LNCAP (cell line): Measurements from ENCODE around the gene PRKD3.

Experiments used
- TF ChIP-seq, protein P1 (sequence below): fragments of 450-650 bp; IDR thresholded peaks from 2 replicates; pipeline ENCODE4 v1.5.1; 2017; ENCODE audit warnings: mild to moderate bottlenecking

Gene PRKD3

DNA sequence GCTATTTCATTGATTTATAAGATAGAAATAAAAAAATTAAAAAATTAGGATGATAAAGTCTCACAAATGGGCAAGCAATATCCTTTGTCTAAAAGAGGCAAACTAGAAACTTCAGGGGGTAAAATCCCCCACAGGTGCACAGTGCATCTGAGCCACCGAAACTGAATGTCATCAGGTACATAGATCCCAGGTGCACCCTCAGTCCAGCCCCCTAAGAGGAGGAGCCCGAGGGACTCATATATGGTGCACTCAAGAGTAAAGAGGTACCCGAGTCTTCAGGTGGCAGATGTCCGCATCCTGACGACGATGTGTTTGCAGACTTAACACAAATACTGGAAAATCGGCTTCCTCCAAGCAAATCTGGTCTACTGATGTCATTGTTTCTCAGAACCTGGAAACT is 31.1 kb upstream of the PRKD3 start:
- TF ChIP-seq, protein P1, sequence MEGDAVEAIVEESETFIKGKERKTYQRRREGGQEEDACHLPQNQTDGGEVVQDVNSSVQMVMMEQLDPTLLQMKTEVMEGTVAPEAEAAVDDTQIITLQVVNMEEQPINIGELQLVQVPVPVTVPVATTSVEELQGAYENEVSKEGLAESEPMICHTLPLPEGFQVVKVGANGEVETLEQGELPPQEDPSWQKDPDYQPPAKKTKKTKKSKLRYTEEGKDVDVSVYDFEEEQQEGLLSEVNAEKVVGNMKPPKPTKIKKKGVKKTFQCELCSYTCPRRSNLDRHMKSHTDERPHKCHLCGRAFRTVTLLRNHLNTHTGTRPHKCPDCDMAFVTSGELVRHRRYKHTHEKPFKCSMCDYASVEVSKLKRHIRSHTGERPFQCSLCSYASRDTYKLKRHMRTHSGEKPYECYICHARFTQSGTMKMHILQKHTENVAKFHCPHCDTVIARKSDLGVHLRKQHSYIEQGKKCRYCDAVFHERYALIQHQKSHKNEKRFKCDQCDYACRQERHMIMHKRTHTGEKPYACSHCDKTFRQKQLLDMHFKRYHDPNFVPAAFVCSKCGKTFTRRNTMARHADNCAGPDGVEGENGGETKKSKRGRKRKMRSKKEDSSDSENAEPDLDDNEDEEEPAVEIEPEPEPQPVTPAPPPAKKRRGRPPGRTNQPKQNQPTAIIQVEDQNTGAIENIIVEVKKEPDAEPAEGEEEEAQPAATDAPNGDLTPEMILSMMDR, result no peak

DNA sequence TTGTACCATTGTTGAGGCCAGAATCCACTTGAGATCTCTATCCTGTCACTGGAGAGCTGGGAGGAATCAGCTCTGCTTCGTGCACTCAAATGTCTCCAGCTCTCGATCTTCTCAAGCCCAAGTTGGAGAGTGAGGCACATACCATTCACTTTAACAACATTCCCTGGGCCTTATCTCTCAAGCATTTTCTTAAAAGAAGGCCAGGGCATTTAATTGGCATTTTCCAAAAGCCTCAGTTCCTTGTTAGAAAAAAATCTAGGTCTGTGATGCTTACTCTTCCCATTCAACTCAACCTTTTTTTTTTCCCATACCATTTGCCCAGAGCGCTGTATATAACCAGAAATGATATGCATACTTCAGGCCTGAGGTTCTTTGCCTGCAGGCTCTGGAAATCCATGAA is 29.9 kb upstream of the PRKD3 start:
- TF ChIP-seq, protein P1, result no peak

DNA sequence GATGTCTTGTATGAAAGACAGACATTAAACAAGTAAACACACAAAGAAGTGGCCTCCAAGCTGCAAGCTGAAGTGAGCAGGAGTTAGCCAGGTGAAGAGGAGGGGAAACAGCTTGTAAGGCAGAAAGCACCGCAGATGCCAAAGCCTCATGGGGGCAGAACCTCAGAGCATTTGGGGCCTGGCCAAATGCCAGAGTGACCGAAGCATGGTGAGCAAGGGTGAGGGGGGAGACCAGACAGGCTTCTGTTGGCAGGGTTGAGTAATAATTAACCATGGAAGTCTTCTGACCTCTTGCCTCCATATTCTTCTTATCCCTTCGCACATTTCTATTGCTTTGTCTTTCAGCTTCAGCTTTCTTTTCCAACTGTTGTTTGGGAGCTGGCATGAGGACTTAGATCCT is 25.4 kb upstream of the PRKD3 start:
- TF ChIP-seq, protein P1, result no peak

DNA sequence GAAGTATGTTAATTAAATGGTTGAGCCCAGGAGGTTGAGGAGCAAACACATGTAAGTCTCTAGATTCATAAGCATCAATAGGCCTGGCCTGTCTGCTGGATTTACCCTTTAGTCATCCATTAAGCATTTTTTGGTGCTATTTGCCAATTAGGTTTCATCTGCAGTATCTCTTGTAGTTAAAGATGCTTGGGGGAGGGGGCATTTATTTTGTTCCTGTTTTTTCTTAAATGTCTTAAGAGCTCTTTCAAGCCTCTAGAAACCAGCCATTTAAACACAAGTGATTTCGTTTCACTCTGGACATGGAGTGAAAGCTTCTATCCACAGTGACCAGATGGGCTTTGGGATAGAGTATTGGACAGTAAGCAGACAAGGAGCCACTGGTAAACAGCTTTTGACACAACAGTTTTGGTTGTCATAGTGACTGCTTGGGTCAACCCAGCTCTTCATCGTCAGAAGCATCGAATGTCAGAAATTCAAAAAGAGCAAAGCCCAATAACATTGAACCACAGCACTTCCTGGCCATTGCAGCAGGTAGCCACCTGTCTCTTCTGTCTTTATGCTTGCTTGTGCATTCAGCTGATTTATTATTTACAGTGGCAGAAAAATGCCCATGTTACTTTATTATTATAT is 24.7 kb upstream of the PRKD3 start:
- TF ChIP-seq, protein P1, result no peak

DNA sequence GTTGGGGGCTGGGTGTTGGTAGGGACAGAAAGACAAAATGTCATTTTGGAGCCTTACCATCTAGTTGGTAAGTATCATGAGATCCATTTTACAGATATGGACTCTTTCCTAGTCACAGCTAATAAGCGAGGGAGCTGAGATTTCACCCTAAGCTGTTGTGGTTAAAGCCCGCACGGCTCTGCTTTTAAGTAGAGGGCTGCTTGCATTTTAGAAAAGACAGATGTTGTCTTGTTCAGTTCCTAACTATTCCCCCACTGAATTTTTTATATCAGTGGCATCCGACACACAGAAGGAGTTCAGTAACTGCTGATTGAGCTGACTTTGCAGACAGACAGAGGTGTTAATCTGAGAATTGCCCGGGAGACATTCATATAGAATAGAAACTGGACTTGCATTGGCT is 23.5 kb upstream of the PRKD3 start:
- TF ChIP-seq, protein P1, result no peak

DNA sequence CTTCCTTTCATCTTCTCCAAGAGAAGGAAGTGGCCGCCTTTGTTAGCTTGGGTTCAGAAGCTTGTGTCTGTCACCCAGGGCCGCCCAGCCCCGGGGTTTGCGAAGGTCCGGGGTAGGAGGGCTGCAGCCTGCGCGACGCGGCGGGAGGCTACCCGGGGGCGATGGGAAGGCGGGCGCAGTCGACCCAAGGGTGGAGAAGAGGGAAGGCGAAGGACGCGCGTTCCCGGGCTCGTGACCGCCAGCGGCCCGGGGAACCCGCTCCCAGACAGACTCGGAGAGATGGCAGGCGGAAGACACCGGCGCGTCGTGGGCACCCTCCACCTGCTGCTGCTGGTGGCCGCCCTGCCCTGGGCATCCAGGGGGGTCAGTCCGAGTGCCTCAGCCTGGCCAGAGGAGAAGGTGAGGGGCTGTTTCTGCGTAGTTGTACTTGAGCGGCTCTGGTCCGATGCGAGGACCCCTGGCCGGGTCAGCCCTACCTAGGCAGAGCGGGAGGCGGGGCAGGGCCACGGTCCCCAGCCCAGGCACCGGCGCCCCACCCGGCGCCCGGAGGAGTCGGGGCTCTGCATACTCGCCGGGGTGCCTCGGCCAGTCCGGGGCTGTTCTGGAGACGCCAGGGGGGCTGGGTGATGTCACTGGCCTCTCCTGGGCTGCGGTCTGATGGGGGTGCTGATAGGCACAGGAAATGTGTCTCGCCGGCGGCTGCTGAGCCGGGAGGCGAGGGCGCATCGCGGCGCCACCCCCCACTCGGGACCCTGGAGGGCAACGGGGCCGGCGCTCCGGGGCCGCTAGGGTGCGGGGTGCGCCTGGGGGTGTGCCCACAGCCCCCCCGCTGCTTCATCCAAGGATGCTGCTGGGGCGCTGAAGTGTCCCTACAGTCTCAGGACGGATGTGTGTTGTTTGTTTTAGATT is 20.1 kb upstream of the PRKD3 start, which contains the start of gene QPCT:
Gene QPCT, plus strand, starts transcription at position 178 of the 909 bp plus-strand sequence. Its CDS starts 102 bp downstream, at position 280.
- TF ChIP-seq, protein P1, result no peak

DNA sequence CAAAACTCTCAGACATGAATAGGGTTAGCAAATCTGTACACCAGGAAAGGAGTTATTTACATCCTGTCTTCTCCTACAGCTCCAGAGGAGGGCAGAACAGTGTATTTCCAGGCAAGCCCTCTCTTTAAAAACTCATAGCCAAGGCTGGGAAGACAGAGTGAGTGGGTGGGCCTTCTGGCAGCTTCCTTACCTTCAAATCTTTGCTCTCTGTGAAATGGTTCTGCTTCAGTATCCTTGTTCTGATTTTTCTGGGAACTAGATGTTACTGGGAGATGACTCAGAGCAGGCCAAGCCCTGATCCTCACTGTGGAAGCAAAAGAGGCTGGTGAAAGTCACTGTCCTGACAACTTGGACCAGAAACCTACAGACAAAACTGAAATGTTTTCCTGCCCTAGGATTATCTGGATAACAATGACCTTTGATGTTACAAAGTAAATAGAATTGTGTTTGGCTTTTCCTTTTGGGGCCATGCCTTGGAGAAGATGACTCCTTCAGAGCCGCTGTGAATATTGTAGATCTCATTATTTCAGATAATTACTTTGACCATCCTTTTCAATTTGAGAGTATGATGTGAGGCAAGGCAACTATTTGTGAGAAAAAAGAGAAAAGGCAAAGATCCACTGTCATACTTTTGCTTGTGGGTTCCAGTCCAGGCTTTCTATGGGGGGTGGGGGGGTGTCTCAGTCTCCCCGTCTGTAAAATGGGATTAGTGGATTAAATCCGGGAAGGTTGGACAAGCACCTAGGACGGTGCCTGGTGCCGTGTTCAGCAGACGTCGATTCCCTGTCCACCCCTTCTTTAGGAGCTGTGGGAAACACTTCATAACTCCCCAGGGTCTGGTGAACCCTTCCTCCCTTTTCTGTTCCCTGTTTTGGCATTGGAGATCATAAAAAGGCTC is 19.2 kb upstream of the PRKD3 start:
- TF ChIP-seq, protein P1, result no peak
